Breast epithelium (tissue), 4 donors: ENCODE results near the gene TEX2. TPM values are rescaled to one million over a fixed set of nuclear protein-coding genes. Genes with fewer than 3 reads are reported as not detected.

Source experiments
- DNase-seq, 2 donors: peaks; one replicate each; pipeline ENCODE4 v3.0.0-alpha.2; 2019; ENCODE audit warnings: low spot score in 2 of 2
- H3K27ac ChIP-seq, 2 donors: fragments of 200-600 bp; sonication (generic) in 1 of 2; one replicate each; pipeline ENCODE4 v1.5.1; 2016 to 2019; ENCODE audit warnings: mild to moderate bottlenecking in 1 of 2
- H3K27me3 ChIP-seq, 2 donors: fragments of 200-600 bp; sonication (generic) in 1 of 2; one replicate each; pipeline versions ENCODE4 v1.5.1 to v1.6.0; 2017 to 2019; ENCODE audit warnings: control low read depth in 1 of 2, mild to moderate bottlenecking in 1 of 2
- H3K36me3 ChIP-seq: fragments of 200-600 bp; one replicate; pipeline ENCODE4 v1.5.1; 2019
- H3K4me1 ChIP-seq, 2 donors: fragments of 200-600 bp; sonication (generic); one replicate each; pipeline ENCODE4 v1.5.1; 2016 to 2019; ENCODE audit warnings: control low read depth in 1 of 2
- H3K4me3 ChIP-seq, 3 donors: fragments of 200-600 bp; sonication (generic); 1 replicate in 2 of 3; 2 replicates in 1 of 3; pipeline ENCODE4 v1.5.1; 2016 to 2019; ENCODE audit warnings: mild to moderate bottlenecking in 3 of 3, moderate library complexity in 2 of 3
- H3K9me3 ChIP-seq, 2 donors: fragments of 200-600 bp; sonication (generic) in 1 of 2; one replicate each; pipeline ENCODE4 v1.5.1; 2016 to 2019; ENCODE audit warnings: control low read depth in 1 of 2
- POLR2A ChIP-seq: fragments of 450-650 bp; IDR thresholded peaks from one replicate; pipeline ENCODE4 v1.6.1; 2016; ENCODE audit warnings: antibody characterized with exemption, mild to moderate bottlenecking, moderate library complexity
- POLR2AphosphoS5 ChIP-seq, 3 donors: sonication (generic); formaldehyde crosslinking; IDR thresholded peaks; one replicate each; pipeline ENCODE4 v1.6.1; 2017; ENCODE audit warnings: antibody characterized with exemption in 3 of 3
- intact Hi-C: fragments of 100-400 bp; cut with DNase I; formaldehyde crosslinking; loops from one replicate; pipeline ENCODE4 v1.15.1; 2023; ENCODE audit warnings: low total_unique reads
- total RNA-seq, 3 donors: library from RNA; depleted of rRNA; stranded (reverse); fragments of >200 nt; gene quantifications; one replicate each; pipeline ENCODE4 v1.1.0, GENCODE V29; 2016
- TF ChIP-seq, protein P1 (sequence below), 3 donors: fragments of 450-650 bp; IDR thresholded peaks; one replicate each; pipeline ENCODE4 v1.5.1; 2016 to 2017; ENCODE audit warnings: antibody characterized with exemption in 3 of 3, mild to moderate bottlenecking in 3 of 3, moderate library complexity in 3 of 3

The TEX2 gene
- total RNA-seq, 3 donors from 2014 or later, result 47.5 to 70.7 (median 69.6) TPM

GRCh38 chr17:64200080-64201032 lies 62.7 kb downstream of the TEX2 start:
- DNase-seq, result no peak
- H3K27me3 ChIP-seq, result no peaks in the 10 kb centered on the region

DNA sequence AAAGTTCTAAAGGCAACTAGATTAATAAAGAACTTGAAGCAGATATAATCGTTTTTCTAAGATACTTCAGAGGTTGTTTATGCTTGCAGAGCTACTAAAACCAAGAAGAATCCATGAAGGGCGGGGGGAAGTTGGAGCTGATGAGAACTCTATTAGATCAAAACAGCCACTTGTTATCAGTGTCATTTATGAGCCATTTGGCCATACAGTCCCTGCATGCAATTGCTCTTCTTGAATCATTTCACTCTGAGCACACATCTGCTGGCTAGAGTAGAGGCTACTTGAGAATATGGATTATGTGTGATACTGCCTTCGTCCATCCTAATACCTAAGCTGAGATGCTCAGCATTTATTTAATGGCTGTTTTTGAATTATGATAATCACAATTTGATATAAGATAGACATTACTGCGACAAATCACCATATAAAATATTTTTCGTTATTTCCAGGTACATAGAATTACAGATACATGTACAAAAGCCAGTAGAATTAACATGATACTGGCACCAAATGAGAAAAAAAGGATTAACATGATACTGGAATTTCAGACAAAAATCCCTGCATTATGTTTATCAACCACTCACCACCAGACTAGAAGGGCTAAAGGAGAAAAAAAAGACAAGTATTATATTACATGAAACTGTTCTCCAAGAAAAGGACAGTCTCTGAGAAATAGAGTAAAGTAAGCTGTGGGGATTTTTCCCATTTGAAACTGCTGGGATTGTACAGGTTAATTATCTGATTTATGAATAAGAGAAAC lies 64.5 kb downstream of the TEX2 start:
- Histone ChIP-seq H3K9me3 (no peaks in the 10 kb centered on the region), H3K4me3 (no peak overlapping the region), H3K27me3 (no peaks in the 10 kb centered on the region), H3K4me1 (peaks cover 3 to 4% of the 10 kb centered on the region in 2 donors), H3K36me3 (no peaks in the 10 kb centered on the region), H3K27ac (no peak overlapping the region)
- DNase-seq, result no peak
- intact Hi-C loops, result no loop called here
- TF ChIP-seq, protein P1, sequence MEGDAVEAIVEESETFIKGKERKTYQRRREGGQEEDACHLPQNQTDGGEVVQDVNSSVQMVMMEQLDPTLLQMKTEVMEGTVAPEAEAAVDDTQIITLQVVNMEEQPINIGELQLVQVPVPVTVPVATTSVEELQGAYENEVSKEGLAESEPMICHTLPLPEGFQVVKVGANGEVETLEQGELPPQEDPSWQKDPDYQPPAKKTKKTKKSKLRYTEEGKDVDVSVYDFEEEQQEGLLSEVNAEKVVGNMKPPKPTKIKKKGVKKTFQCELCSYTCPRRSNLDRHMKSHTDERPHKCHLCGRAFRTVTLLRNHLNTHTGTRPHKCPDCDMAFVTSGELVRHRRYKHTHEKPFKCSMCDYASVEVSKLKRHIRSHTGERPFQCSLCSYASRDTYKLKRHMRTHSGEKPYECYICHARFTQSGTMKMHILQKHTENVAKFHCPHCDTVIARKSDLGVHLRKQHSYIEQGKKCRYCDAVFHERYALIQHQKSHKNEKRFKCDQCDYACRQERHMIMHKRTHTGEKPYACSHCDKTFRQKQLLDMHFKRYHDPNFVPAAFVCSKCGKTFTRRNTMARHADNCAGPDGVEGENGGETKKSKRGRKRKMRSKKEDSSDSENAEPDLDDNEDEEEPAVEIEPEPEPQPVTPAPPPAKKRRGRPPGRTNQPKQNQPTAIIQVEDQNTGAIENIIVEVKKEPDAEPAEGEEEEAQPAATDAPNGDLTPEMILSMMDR (IDR thresholded peaks at IDR 0.05), result no peak
- TF ChIP-seq POLR2A, result no peak
- no peak for TF ChIP-seq POLR2AphosphoS5 (IDR thresholded peaks at IDR 0.05)

More at GRCh38 chr17:64200080-64201032, 62.7 kb downstream of the TEX2 start:
- Histone ChIP-seq H3K4me1 (peaks cover 3 to 4% of the 10 kb centered on the region in 2 donors), H3K27ac (peak overlapping the region in 1 of 2 donors; percentile 5), H3K9me3 (no peaks in the 10 kb centered on the region), H3K36me3 (no peaks in the 10 kb centered on the region), H3K4me3 (no peak overlapping the region)
- intact Hi-C loops, result no loop called here
- TF ChIP-seq POLR2A, result no peak
- TF ChIP-seq POLR2AphosphoS5 (IDR thresholded peaks at IDR 0.05), result no peak
- TF ChIP-seq, protein P1 (IDR thresholded peaks at IDR 0.05), result no peak

DNA sequence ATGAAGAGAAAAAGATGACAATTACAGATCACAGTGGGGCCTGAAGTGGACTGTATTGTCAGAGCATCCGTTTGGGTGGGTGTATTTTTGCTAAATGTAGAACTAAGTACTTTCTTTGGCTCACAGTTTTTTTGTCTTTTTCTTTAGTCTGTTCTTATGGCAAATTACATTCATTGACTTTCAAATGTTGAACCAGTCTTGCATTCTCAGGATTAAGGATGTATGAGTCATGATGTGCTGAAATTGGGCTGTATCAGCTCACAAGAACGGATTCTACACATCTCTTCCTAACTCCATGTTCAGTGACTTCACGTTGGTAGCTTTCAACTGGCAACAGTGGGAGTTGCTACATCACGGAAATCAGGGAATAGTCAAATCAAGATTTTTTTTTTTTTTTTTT lies 66.5 kb downstream of the TEX2 start:
- intact Hi-C loops, result no loop called here
- TF ChIP-seq, protein P1 (IDR thresholded peaks at IDR 0.05), result no peak
- TF ChIP-seq POLR2AphosphoS5 (IDR thresholded peaks at IDR 0.05) (no peak), POLR2A (no peak)
- no peak for DNase-seq

GRCh38 chr17:64193561-64193960 lies 69.5 kb downstream of the TEX2 start:
- no peaks in the 10 kb centered on the region for H3K27me3 ChIP-seq
- no peak for DNase-seq
- H3K4me3 ChIP-seq, result no peak overlapping the region
- H3K4me1 ChIP-seq, result no peaks in the 10 kb centered on the region
- H3K27ac ChIP-seq, result no peak overlapping the region
- intact Hi-C loops, result no loop called here
- no peak for TF ChIP-seq POLR2A
- no peak for TF ChIP-seq POLR2AphosphoS5 (IDR thresholded peaks at IDR 0.05)
- TF ChIP-seq, protein P1 (IDR thresholded peaks at IDR 0.05), result no peak
- H3K9me3 ChIP-seq, result no peaks in the 10 kb centered on the region
- no peaks in the 10 kb centered on the region for H3K36me3 ChIP-seq

More for the DNA sequence above, 66.5 kb downstream of the TEX2 start:
- Histone ChIP-seq H3K9me3 (no peaks in the 10 kb centered on the region), H3K27ac (no peak overlapping the region), H3K27me3 (no peaks in the 10 kb centered on the region), H3K4me1 (peaks cover 0 to 3% of the 10 kb centered on the region in 2 donors), H3K4me3 (no peak overlapping the region), H3K36me3 (no peaks in the 10 kb centered on the region)
